Measurements from ENCODE around the gene RTKN2. TPM values are rescaled to one million over a fixed set of nuclear protein-coding genes. Genes with fewer than 3 reads are reported as not detected.
"Not testable (repeated sequence)": the region's sequence is repeated elsewhere in the genome, so short reads cannot be mapped to it uniquely, and the experiment has no call there.

Gene RTKN2
- polyA plus RNA-seq, 1 experiment: 1.4 TPM

GRCh38 chr10:62244088-62244487 is 24.6 kb downstream of the RTKN2 start:
- POLR2A ChIA-PET: interaction anchor here (0.5 to 2.1 kb wide), 8 partner anchors 10 to 195 kb away, joined by 3 to 16 read pairs (median 5); no protein-coding TSS in a partner anchor

GRCh38 chr10:62243647-62243997 is 25.0 kb downstream of the RTKN2 start:
- TF ChIP-seq CTCF (IDR thresholded peaks at IDR 0.05; ENCODE audit: low read depth, low read length): no peak
- H3K9me3 ChIP-seq (ENCODE audit: control insufficient read depth, insufficient read depth, low read length): peaks cover 4% of the 10 kb centered on the region
- H3K27me3 ChIP-seq (ENCODE audit: control insufficient read depth, insufficient read depth, low read length): no peaks in the 10 kb centered on the region
- peak overlapping the region; percentile 53 for H3K4me3 ChIP-seq (ENCODE audit: low read depth, low read length)
- H3K27ac ChIP-seq (ENCODE audit: low read depth, low read length): no peak overlapping the region
- no peak for DNase-seq (ENCODE audit: low read depth, low spot score)
- ChIA-PET CTCF (interaction anchor here (1.2 to 6.6 kb wide), 4 partner anchors 21 to 347 kb away, joined by 3 to 68 read pairs (median 6); no protein-coding TSS in a partner anchor), POLR2A (interaction anchor here (0.5 to 2.1 kb wide), 11 partner anchors 10 to 195 kb away, joined by 3 to 16 read pairs (median 5); no protein-coding TSS in a partner anchor)

More at GRCh38 chr10:62244088-62244487, 24.6 kb downstream of the RTKN2 start:
- Histone ChIP-seq H3K4me3 (ENCODE audit: low read depth, low read length) (peak overlapping the region; percentile 53), H3K27me3 (ENCODE audit: control insufficient read depth, insufficient read depth, low read length) (no peaks in the 10 kb centered on the region), H3K27ac (ENCODE audit: low read depth, low read length) (no peak overlapping the region), H3K9me3 (ENCODE audit: control insufficient read depth, insufficient read depth, low read length) (peaks cover 4% of the 10 kb centered on the region)
- no peak for TF ChIP-seq CTCF (IDR thresholded peaks at IDR 0.05; ENCODE audit: low read depth, low read length)
- DNase-seq (ENCODE audit: low read depth, low spot score): no peak
- CTCF ChIA-PET: interaction anchor here (0.6 to 6.6 kb wide), 14 partner anchors 7 to 440 kb away, joined by 3 to 68 read pairs (median 8); no protein-coding TSS in a partner anchor

GRCh38 chr10:62242965-62243646 is 25.5 kb downstream of the RTKN2 start:
- POLR2A ChIA-PET: interaction anchor here (0.5 to 2.1 kb wide), 11 partner anchors 9 to 194 kb away, joined by 3 to 16 read pairs (median 5); no protein-coding TSS in a partner anchor
- CTCF ChIA-PET: interaction anchor here (1.2 to 6.6 kb wide), 4 partner anchors 22 to 346 kb away, joined by 3 to 68 read pairs (median 6); no protein-coding TSS in a partner anchor
- DNase-seq (ENCODE audit: low read depth, low spot score): peak; percentile 92
- not testable (repeated sequence) for H3K27me3 ChIP-seq (ENCODE audit: control insufficient read depth, insufficient read depth, low read length); H3K27ac ChIP-seq (ENCODE audit: low read depth, low read length); H3K9me3 ChIP-seq (ENCODE audit: control insufficient read depth, insufficient read depth, low read length)
- peak overlapping the region; percentile 53 for H3K4me3 ChIP-seq (ENCODE audit: low read depth, low read length)

GRCh38 chr10:62241521-62241920 is 27.1 kb downstream of the RTKN2 start:
- H3K4me3 ChIP-seq (ENCODE audit: low read depth, low read length); H3K27ac ChIP-seq (ENCODE audit: low read depth, low read length); H3K27me3 ChIP-seq (ENCODE audit: control insufficient read depth, insufficient read depth, low read length); H3K9me3 ChIP-seq (ENCODE audit: control insufficient read depth, insufficient read depth, low read length); POLR2A ChIA-PET; DNase-seq (ENCODE audit: low read depth, low spot score); CTCF ChIA-PET: not testable (repeated sequence)

- ChIA-PET CTCF (interaction anchor here (0.8 to 1.6 kb wide), 2 partner anchors 9 to 25 kb away, joined by 3 to 7 read pairs; no protein-coding TSS in a partner anchor), POLR2A (no interaction called here)
- no peak overlapping the region for H3K27ac ChIP-seq (ENCODE audit: low read depth, low read length)
- TF ChIP-seq CTCF (IDR thresholded peaks at IDR 0.05; ENCODE audit: low read depth, low read length): no peak
- peaks cover 4% of the 10 kb centered on the region for H3K9me3 ChIP-seq (ENCODE audit: control insufficient read depth, insufficient read depth, low read length)
- H3K4me3 ChIP-seq (ENCODE audit: low read depth, low read length): no peak overlapping the region
- H3K27me3 ChIP-seq (ENCODE audit: control insufficient read depth, insufficient read depth, low read length): no peaks in the 10 kb centered on the region
- no peak for DNase-seq (ENCODE audit: low read depth, low spot score)
These were observed 28.6 kb downstream of the RTKN2 start for GRCh38 chr10:62239994-62240393.

- POLR2A ChIA-PET: no interaction called here
- no peak for DNase-seq (ENCODE audit: low read depth, low spot score)
- no peak overlapping the region for H3K27ac ChIP-seq (ENCODE audit: low read depth, low read length)
- H3K4me3 ChIP-seq (ENCODE audit: low read depth, low read length): no peak overlapping the region
- no peak for TF ChIP-seq CTCF (IDR thresholded peaks at IDR 0.05; ENCODE audit: low read depth, low read length)
- no peaks in the 10 kb centered on the region for H3K27me3 ChIP-seq (ENCODE audit: control insufficient read depth, insufficient read depth, low read length)
- CTCF ChIA-PET: no interaction called here
- H3K9me3 ChIP-seq (ENCODE audit: control insufficient read depth, insufficient read depth, low read length): peaks cover 4% of the 10 kb centered on the region
These were observed 29.8 kb downstream of the RTKN2 start for GRCh38 chr10:62238880-62239279.

Measured in AG04450 (cell line).